AG04449 (cell line): ENCODE results near the gene GFI1.

Experiments
- CTCF ChIA-PET: fragments of 350-600 bp; formaldehyde crosslinking; extraction: SDS; loops from one replicate; lab custom pipeline; 2021; ENCODE audit warnings: antibody characterized with exemption; lab: Yijun Ruan, JAX
- POLR2A ChIA-PET: fragments of 400-600, 350-600 bp; formaldehyde crosslinking; extraction: SDS; loops from one replicate; lab custom pipeline; 2020; ENCODE audit warnings: antibody characterized with exemption, inconsistent platforms; lab: Yijun Ruan, JAX
- DNase-seq: peaks from one replicate; pipeline ENCODE4 v3.0.0-alpha.2; 2010; ENCODE audit warnings: low read depth, low spot score
- H3K4me3 ChIP-seq: 2 replicates; pipeline ENCODE4 v1.5.1; 2011; ENCODE audit warnings: low read depth, mild to moderate bottlenecking, control low read depth, low read length
- TF ChIP-seq, protein P1 (sequence below): IDR thresholded peaks from one replicate; pipeline ENCODE4 v1.5.1; 2011; ENCODE audit warnings: mild to moderate bottlenecking, moderate library complexity, low read length, control low read depth, inconsistent platforms; ENCODE audit not compliant: insufficient read depth; ENCODE audit errors: missing control alignments

The GFI1 gene

DNA sequence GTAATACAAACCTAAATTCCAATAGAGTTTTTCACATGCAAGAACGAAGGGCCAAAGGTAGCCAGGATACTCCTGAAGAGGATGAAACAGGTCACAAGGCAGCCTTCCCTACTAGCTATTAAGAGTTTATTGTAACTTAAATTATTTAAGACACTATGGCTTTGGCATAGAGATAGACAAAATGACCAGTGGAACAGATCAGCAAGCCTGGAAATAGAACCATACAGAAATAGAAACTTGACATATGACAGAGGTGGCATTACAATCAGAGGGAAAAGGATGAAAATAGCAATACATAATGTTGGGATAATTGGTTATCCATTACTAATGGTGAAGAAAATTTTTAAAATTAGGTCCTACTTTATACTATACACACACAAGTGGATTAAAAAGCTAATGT is 16.5 kb downstream of the GFI1 start:
- no peak for DNase-seq
- TF ChIP-seq, protein P1, sequence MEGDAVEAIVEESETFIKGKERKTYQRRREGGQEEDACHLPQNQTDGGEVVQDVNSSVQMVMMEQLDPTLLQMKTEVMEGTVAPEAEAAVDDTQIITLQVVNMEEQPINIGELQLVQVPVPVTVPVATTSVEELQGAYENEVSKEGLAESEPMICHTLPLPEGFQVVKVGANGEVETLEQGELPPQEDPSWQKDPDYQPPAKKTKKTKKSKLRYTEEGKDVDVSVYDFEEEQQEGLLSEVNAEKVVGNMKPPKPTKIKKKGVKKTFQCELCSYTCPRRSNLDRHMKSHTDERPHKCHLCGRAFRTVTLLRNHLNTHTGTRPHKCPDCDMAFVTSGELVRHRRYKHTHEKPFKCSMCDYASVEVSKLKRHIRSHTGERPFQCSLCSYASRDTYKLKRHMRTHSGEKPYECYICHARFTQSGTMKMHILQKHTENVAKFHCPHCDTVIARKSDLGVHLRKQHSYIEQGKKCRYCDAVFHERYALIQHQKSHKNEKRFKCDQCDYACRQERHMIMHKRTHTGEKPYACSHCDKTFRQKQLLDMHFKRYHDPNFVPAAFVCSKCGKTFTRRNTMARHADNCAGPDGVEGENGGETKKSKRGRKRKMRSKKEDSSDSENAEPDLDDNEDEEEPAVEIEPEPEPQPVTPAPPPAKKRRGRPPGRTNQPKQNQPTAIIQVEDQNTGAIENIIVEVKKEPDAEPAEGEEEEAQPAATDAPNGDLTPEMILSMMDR, result no peak
- no peak overlapping the region for H3K4me3 ChIP-seq
- ChIA-PET POLR2A (no interaction called here), CTCF (interaction anchor here (1.0 kb wide), 1 partner anchor 9 kb away, joined by 3 read pairs; no protein-coding TSS in a partner anchor)

DNA sequence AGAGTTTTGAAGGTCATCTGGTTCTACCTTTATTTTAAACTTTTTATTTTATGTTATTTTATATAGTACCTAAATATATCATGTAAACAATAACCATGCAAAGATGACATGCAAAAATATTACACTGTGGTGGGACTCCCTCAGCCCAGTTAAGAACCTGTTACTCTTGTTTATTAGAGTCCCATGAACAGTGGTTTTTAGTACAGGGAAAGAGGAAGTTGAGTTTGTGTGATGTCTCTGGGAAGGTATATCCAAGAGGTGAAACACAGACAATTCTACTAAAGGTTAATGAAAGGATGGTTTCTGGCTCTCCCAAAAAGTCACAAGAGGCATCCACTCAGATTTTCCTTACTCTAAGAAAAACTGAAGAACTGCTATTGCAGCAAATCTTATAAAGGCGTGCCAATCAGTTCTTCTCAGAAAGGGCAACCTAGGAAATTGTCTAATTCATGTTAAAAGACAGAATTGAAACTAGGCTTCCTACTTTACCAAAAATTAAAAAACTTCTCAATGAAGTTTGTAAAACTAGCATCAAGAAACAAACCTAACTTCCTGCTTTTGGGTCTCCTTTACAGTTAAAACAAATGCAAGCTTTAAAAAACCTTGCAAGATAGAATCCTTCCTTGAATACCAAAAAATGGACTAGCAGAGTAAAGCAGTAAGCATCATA is 19.9 kb downstream of the GFI1 start:
- TF ChIP-seq, protein P1, result no peak
- CTCF ChIA-PET, result no interaction called here

DNA sequence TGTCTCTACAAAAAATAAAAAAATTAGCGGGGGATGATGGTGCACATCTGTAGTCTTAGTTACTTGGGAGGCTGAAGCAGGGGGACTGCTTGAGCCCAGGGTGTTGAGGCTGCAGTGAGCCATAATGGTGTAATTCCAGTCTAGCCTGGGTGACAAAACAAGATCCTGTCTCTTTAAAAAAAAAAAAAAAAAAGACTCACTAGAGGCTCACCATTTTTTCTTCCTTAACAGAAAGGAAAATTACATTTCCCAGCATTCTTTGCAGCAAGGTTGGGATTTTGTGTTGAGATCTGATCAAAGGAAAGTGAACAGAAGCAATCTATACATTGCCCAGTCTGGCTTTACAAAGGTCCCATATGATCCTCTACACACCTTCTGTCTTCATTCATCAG is 21.5 kb downstream of the GFI1 start:
- no peak overlapping the region for H3K4me3 ChIP-seq
- TF ChIP-seq, protein P1, result no peak
- POLR2A ChIA-PET, result no interaction called here
- no peak for DNase-seq
- CTCF ChIA-PET, result no interaction called here

More for the DNA sequence above, 19.9 kb downstream of the GFI1 start:
- POLR2A ChIA-PET, result no interaction called here
- DNase-seq, result no peak
- H3K4me3 ChIP-seq, result no peak overlapping the region

DNA sequence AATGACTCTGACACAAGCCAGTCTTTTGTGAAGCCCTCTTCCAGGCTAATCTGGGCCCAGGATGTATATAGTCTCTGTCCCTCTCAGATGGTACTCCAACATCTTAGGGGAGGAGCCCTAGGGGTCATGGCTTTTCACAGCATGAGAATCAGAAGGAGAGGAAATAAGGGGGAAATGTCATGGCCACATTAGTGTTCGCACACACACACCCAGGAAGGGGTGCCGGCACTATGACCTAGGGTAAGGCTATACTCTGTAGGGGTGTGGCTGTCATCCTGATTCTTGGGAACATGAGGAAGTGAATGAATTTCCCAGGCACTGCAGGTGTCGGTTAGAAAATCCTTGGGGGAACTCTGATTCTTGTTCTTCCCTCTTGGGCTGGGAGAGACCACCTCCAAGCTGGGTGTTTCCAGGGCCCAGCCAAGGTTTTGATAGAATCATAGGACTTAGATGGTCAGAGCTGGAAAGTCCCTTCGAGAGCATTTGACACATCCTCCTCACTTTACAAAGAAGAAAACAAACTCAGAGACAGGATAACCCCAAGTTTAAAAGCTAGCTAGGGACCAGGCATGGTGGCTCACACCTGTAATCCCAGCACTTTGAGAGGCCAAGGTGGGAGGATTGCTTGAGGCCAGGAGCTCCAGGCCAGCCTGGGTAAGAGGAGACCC is 22.0 kb downstream of the GFI1 start:
- ChIA-PET POLR2A (no interaction called here), CTCF (no interaction called here)
- DNase-seq, result no peak
- no peak overlapping the region for H3K4me3 ChIP-seq
- TF ChIP-seq, protein P1, result no peak

DNA sequence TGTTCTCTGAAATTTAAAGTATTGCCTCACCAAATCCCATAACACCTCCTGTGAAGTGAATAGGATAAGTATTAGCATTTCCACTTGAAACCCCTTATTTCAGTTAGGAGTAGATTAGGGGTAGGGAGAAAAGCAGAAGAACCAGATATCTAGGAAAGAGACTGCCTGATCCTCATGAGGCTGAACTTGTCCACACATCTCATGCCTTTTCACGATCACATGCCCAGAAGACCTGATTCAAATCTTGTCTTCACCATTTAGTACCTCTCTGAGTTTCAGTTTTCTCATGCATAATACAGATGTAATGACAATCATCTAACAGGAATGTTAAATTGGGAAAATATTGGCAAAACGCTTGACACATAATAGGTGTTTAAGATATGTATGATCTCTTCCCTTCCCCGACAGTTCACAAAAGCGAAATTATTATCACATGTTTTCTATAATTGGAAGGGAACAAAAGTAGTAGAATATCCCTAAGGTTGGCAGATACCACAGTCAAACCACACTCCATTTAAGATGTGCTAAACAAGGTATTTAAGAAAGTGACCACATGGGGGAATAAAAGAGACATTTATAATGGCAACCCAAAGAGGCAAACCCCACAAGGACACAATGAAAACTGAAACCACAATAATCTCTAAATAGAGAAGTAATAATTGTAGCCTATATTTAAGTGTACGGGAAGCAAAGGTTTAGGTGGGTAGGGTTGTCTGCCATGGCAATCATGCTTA is 25.2 kb downstream of the GFI1 start:
- H3K4me3 ChIP-seq, result no peak overlapping the region
- TF ChIP-seq, protein P1, result no peak
- ChIA-PET CTCF (no interaction called here), POLR2A (no interaction called here)
- no peak for DNase-seq

DNA sequence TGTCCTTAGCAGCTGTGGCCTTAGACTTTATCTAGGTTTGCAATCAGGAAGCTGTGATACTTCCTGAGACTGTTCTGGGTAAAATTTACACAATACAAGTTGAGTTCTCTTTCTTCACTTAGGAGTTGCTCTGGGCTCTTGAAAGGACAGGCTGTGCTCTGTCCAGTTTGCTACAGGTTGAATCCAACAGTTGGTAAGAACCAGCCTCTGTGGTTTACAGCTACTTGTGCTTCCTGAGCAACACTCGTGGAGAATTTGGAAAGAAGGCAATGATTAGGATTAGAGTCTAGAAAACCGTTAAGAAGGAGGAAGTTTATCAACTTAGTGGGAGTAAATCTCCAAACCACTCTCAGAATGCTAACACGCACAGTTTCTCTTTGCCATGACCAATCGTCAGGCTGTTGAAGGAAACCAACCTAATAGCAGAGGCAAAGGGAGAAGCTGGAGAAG is 26.8 kb downstream of the GFI1 start:
- TF ChIP-seq, protein P1, result no peak
- no peak for DNase-seq
- CTCF ChIA-PET, result no interaction called here
- no peak overlapping the region for H3K4me3 ChIP-seq
- POLR2A ChIA-PET, result no interaction called here
